ENCODE results near the gene MACROD2. TPM values are rescaled to one million over a fixed set of nuclear protein-coding genes. Genes with fewer than 3 reads are reported as not detected.

MACROD2 gene
- total and polyA plus RNA-seq, 7 donors = 0.20 to 4.8 (median 0.87) TPM

GRCh38 chr20:15327123-15327522, 1331.8 kb downstream of the MACROD2 start:
- TF ChIP-seq, protein P1, sequence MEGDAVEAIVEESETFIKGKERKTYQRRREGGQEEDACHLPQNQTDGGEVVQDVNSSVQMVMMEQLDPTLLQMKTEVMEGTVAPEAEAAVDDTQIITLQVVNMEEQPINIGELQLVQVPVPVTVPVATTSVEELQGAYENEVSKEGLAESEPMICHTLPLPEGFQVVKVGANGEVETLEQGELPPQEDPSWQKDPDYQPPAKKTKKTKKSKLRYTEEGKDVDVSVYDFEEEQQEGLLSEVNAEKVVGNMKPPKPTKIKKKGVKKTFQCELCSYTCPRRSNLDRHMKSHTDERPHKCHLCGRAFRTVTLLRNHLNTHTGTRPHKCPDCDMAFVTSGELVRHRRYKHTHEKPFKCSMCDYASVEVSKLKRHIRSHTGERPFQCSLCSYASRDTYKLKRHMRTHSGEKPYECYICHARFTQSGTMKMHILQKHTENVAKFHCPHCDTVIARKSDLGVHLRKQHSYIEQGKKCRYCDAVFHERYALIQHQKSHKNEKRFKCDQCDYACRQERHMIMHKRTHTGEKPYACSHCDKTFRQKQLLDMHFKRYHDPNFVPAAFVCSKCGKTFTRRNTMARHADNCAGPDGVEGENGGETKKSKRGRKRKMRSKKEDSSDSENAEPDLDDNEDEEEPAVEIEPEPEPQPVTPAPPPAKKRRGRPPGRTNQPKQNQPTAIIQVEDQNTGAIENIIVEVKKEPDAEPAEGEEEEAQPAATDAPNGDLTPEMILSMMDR (IDR thresholded peaks at IDR 0.05) = no peak
- Histone ChIP-seq H3K27ac (no peak overlapping the region), H3K9me3 (no peaks in the 10 kb centered on the region), H3K36me3 (ENCODE audit: insufficient read depth in 1 of 2, low read depth in 1 of 2) (no peaks in the 10 kb centered on the region), H3K4me1 (no peaks in the 10 kb centered on the region), H3K4me3 (no peak overlapping the region), H3K27me3 (ENCODE audit: insufficient read depth in 3 of 3, low read length in 2 of 3) (no peaks in the 10 kb centered on the region)
- ATAC-seq = no peak
- no peak for DNase-seq
- intact Hi-C loops (cut with DNase I) = no loop called here
- 86 to 93% (median 91%) methylated on average over 4 of the region's 4 CpGs for WGBS, 3 donors

DNA sequence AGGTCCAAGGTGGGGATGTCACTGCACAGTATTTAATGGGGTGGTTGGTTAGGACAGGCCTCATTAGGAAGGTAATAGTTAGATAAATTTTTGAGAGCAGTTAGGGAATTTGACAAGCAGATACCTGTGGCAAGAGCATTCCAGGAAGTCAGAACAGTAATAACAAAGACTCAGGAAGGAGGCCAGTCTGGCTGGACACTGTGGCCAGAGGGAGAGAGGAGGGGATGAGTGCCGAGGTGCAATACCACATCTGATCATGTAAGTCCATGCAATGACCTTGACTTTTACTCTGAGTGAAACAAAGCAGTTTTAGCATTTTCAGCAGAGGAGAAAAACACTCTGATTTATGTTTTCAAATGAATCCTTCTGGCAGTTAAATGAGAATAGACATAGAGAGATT, 1332.8 kb downstream of the MACROD2 start:
- ATAC-seq (no peak), DNase-seq (no peak)
- Histone ChIP-seq H3K27ac (no peak overlapping the region), H3K27me3 (ENCODE audit: insufficient read depth in 3 of 3, low read length in 2 of 3) (no peaks in the 10 kb centered on the region), H3K9me3 (no peaks in the 10 kb centered on the region), H3K36me3 (ENCODE audit: insufficient read depth in 1 of 2, low read depth in 1 of 2) (no peaks in the 10 kb centered on the region), H3K4me3 (no peak overlapping the region), H3K4me1 (no peaks in the 10 kb centered on the region)
- intact Hi-C loops (cut with DNase I) = no loop called here
- TF ChIP-seq, protein P1 (IDR thresholded peaks at IDR 0.05) = no peak
- 50 to 57% (median 53%) methylated on average over 1 of the region's 1 CpG for WGBS, 3 donors

DNA sequence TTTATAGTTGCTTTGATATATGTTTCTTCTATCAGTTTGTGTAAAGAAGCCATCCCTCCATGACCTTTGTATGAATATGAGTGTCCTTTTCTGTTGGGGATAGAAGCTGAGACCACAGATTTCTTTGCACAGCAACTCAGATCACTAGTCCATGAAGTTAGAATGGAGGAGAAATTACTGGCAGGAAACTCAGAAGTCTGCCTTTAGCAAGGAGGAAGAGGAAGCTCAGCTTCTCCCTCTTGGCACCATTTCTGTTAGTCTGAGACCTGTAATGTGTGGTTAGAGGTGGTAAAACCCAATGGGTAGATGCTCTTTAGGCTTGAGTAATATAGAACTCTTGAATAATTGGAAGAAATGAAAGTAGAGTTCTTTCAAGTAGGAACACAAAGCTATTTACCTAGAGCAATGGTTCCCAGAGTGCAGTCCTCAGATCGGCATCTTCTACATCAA, 1337.4 kb downstream of the MACROD2 start:
- no peak overlapping the region for H3K27ac ChIP-seq
- DNase-seq = no peak
- H3K36me3 ChIP-seq (ENCODE audit: insufficient read depth in 1 of 2, low read depth in 1 of 2) = no peaks in the 10 kb centered on the region
- no peak for ATAC-seq
- no peak overlapping the region for H3K4me3 ChIP-seq
- H3K9me3 ChIP-seq = no peaks in the 10 kb centered on the region
- H3K27me3 ChIP-seq (ENCODE audit: insufficient read depth in 3 of 3, low read length in 2 of 3) = no peaks in the 10 kb centered on the region
- H3K4me1 ChIP-seq = no peaks in the 10 kb centered on the region
- intact Hi-C loops (cut with DNase I) = no loop called here
- WGBS, 3 donors = 96 to 100% (median 98%) methylated on average over 1 of the region's 1 CpG
- TF ChIP-seq, protein P1 (IDR thresholded peaks at IDR 0.05) = no peak

GRCh38 chr20:15333170-15333569, 1337.9 kb downstream of the MACROD2 start:
- no peak for ATAC-seq
- H3K4me1 ChIP-seq = no peaks in the 10 kb centered on the region

DNA sequence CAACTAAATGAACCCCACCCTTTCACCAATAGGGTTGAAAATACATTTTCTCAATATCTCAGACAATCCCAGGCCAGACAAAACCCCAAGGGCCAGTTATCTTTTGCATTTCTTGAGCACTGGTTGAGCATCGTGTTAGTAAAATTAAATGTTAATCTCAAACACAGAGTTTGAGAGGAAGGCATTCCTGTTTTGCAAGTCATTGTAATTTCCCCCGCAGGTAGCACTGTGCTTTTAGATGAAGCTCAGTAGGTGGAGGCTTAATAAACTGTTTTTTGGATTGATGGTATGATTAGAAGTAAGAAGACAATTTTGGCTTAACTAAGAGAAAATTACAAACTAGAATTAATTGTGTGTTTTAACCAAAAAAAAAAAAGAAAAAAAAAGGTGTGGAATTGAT, 1340.7 kb downstream of the MACROD2 start:
- no peak overlapping the region for H3K4me3 ChIP-seq
- H3K27ac ChIP-seq = no peak overlapping the region
- TF ChIP-seq, protein P1 (IDR thresholded peaks at IDR 0.05) = no peak
- no peaks in the 10 kb centered on the region for H3K36me3 ChIP-seq (ENCODE audit: insufficient read depth in 1 of 2, low read depth in 1 of 2)
- 66 to 81% (median 80%) methylated on average over 2 of the region's 2 CpGs for WGBS, 3 donors
- intact Hi-C loops (cut with DNase I) = no loop called here
- H3K27me3 ChIP-seq (ENCODE audit: insufficient read depth in 3 of 3, low read length in 2 of 3) = no peaks in the 10 kb centered on the region
- ATAC-seq = no peak
- H3K4me1 ChIP-seq = no peaks in the 10 kb centered on the region
- H3K9me3 ChIP-seq = no peaks in the 10 kb centered on the region
- DNase-seq = no peak

More at GRCh38 chr20:15333170-15333569, 1337.9 kb downstream of the MACROD2 start:
- TF ChIP-seq, protein P1 (IDR thresholded peaks at IDR 0.05) = no peak
- Histone ChIP-seq H3K36me3 (ENCODE audit: insufficient read depth in 1 of 2, low read depth in 1 of 2) (no peaks in the 10 kb centered on the region), H3K27me3 (ENCODE audit: insufficient read depth in 3 of 3, low read length in 2 of 3) (no peaks in the 10 kb centered on the region), H3K4me3 (no peak overlapping the region), H3K27ac (no peak overlapping the region), H3K9me3 (no peaks in the 10 kb centered on the region)
- intact Hi-C loops (cut with DNase I) = no loop called here
- no peak for DNase-seq
- WGBS, 3 donors = 77 to 91% (median 79%) methylated on average over 4 of the region's 4 CpGs

All from psoas muscle (tissue), 8 donors.